HG03460 (cell line): ENCODE data around the gene RIT2.

Experiments used
- ATAC-seq: cut with Tn5 transposase; IDR thresholded peaks from one replicate; pipeline ENCODE4 v1.9.1; 2021; ENCODE audit not compliant: unreplicated experiment

The RIT2 gene

DNA sequence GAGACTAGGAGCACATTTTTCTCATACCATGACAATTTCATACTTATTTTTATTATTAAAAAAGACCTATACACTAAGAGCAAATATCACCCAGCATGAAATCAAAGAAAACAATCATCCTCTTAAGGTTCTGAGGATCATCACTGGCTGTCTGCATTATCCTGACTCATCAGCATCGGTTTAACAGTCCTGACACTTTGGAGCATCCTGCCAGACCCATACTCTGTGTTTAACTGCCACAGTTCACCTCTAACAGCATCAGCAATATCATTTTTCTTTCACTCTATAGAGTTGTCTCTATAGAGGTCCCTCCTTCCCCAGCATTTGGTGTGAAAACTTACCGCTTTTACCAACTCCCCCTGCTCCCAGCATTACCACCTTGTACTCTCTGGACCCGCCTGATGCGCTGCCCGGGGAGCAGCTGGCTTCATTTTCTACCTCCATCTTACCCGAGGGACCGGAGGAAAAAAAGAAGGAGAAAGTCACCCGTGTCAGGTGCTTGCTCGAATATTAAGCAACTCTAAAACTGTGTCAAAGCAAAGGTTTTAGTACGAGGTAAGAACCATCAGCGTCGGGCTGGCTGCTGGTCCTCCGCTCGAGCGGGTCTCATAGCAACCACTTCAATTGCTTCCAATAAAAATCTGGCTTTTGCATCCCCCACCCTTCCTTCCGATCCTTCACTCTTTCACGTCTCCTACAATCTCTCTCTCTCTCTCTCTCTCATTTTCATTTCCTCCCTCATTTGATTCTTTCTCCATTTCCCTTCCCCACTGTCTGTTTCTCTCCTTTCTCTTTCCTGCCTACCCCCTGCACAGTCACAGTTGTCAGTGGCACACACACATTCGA is at the start of gene RIT2:
Gene RIT2, minus strand, starts transcription at position 610 of the 846 bp plus-strand sequence.
- no peak for ATAC-seq

DNA sequence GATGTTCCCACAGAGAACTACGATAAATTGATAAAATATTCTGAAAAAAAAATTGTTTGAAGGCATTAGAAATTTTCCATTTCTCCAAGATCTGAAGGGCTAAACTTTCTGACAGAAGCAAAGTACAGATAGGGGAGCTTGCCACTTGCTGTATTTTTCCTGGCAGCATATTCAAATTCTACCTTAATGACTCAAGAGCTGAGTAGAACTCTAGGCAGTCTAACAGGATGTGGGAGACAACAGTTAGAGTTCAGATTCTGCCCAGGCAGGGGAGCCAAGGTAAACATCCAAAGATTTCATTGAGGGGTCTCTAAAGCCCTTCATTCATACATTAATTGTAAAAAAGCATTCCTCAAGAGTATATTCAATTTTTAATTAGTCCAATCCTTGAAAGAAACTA is 46.0 kb upstream of the RIT2 start:
- ATAC-seq = no peak

DNA sequence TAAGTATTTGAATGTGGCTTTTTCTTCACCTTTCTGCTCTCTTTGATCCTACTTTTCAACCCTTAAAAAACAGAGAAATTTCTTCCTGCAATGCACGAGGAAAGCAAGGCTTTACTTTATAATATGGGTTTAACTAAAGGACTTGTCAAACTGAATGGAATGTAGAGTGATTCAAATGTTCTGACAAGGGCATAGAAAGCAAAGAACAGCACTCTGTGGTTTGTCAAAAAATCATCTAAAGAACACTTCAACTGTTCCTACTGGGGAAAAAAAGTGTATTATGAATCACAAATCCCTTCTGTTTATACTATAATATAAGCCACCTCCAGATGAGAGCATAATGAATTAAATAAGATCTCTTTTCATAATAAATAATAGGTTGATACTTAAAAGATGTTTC is 45.0 kb upstream of the RIT2 start:
- no peak for ATAC-seq

DNA sequence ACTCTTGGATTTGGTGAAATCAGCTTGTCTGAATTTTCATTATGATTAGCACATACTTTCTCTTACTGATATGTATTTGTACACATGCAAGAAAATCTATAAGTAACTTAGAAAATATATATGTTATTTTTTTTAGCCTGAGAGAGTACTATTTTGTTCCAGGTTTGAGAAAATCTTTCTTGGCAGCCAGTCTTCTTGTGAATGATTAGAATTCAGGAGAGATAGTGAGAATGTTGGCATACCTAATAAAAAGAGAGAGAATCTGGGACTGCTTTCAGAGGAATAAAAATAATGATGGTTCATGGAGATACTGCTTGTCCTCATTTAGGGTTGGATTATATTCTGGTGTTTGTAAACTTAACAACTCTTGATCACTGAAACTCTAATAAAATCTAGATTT is 44.4 kb upstream of the RIT2 start:
- no peak for ATAC-seq

DNA sequence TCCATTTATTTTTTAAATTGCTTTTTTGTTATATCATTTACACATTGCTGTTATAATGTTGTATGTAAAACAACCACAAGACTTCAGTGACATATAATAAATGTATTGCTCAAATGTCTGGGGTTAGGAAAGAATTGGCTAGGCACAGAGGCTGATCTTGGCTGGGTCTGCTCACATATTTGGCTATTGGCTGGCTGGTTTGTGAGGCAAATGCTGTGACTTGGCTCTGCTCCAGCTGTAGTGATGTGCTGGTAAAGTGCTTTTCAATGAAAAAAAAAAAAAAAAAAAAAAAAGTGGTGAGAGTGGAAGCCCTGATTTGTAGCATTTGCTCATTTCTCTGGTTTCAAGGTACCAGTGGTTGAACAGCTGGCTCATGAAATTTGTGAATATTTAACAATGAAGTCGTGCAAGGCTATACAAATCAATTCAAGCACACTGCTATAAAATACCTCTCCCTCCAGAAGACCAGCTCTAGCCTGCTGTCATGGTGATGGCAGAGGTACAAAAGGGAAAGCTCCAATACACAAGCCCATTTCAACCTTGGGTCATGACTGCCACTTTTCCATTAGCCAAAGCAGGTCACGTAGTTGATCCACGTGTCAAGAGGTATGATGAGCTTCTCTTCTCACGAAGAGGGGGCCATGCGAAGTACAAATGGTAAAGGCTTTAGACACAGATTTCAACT is 43.7 kb upstream of the RIT2 start:
- ATAC-seq = no peak

DNA sequence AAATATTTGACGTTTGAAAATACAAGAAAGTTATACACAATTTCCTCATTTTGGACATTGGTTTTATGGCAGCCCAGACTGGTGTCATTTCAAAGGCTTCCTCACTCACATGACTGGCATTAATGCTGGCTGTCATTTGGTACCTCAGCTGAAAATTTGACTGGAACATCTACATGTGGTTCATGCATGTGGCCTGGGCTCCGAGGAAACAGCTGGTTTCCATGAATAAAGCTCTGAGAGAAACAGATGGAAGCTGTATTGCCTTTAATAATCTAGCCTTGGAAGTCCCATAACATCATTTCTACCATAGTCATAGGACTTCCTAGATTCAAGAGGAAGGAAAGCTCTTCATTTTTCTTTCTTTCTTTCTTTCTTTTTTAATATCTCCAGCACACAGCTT is 42.9 kb upstream of the RIT2 start:
- no peak for ATAC-seq

DNA sequence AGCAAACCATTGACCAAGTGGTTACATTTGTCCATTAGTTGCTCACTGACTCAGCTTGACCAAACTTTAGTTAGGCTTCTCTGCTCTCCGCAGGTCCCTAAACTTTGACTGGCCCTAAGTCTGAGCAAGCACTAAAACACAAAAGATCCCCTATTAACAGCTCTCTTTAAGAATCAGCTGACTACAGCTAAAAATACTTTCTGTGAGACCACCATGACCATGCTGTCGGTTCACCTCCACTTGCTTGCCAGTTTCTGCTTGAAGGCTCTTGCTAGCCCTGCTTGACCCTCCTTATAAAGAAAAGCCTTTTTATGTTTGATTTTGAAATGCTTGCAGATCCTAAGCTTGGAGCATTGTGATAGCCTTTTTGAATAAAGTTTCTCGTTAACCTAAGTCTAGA is 40.4 kb upstream of the RIT2 start:
- no peak for ATAC-seq

DNA sequence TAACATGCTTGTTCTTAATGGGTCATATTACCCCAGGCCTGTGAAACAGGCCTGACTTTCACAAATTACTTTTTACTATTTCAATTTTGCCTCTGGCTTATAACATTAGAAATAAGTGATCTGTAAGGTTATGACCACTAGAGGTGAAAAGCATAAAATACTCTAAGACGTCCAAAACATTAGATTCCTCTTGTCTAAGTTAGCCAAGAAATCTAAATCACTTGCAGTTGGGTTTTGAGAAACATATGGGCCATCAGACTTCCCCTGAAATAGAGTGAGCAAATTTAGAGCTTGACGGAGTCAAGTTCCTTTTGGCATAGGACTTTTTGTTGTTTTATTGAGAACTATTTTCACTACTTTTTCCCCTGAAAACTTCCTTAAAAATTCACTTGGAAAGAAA is 32.7 kb upstream of the RIT2 start:
- ATAC-seq = no peak

DNA sequence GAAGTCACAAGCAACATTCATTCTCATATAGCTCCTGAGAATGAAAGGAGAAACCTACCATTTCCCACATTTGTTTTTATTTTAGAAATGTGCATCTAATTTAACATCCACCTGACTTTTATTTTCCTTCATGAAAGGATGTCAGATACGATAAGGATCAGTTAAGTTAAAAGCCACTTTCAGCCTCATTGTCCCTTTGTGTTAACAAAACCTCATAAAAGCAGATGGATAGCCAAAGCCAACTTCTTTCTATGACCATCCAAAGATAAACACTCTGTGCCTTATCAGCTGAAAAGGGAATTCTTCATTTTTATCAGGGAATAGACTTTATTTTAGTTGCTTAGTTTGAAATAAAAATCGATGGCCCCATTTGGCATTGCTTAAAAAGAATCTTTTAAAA is 25.7 kb upstream of the RIT2 start:
- ATAC-seq = no peak

DNA sequence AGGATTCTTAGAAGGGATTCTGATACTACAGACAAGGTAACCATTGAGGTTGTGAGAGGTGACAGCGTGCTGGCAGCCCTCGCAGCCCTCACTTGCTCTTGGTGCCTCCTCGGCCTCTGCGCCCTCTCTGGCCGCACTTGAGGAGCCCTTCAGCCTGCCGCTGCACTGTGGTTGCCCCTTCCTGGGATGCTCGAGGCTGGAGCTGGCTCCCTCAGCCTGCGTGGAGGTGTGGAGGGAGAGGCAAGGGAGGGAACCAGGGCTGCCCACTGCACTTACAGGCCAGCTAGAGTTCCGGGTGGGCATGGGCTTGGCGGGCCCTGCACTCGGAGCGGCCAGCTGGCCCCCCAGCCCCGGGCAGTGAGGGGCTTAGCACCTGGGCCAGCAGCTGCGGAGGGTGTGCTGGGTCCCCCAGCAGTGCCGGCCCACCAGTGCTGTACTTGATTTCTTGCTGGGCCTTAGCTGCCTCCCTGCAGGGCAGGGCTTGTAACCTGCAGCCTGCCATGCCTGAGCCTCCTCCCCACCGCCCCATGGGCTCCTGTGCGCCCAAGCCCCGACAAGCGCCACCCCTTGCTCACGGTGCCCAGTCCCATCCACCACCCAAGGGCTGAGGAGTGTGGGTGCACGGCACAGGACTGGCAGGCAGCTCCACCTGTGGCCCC is 23.9 kb upstream of the RIT2 start:
- ATAC-seq = no peak

DNA sequence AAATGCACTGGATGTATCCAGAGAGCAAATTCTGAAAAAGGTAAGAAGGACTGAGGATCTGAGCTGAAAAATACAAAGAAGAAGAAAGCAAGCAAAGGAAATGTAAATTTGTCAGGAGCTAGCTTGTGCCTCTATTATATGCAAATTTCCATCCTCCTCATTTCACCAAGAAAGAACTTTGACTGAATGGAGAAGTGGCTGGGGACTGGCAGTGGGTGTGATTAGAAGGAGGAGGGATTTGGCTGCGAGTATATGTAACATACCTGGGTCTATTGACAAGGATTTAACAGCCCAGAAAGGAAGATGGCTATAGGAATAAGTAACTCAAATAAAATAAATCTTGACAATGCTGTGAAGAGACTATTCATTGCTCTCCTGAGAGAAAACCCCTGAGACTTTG is 19.4 kb upstream of the RIT2 start:
- ATAC-seq = no peak

DNA sequence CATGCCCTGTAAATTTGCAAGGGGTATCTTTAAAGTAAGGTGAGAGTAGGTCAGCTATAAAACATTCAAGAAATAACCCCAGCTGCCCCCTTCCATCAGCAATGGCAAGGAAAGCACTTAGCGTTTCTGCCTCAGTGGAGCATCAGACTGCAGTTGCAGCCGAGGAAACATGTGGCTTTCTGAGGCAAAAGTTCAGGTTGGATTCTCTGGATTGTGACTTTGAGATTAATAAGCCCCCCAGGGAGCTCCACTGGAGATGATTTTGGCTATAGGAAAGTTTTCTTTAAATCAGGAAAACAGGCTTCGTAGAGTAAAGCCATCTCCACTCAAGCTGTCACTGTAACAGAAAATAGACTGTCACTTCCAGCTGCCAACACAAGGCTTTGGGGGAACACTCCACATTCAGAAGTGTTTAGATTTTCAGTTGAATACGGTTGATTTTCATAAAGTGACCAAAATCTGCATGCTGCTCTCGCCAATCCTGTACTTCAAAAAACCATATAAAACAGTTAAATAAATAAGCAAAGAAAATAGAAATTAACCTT is 15.3 kb upstream of the RIT2 start:
- no peak for ATAC-seq

DNA sequence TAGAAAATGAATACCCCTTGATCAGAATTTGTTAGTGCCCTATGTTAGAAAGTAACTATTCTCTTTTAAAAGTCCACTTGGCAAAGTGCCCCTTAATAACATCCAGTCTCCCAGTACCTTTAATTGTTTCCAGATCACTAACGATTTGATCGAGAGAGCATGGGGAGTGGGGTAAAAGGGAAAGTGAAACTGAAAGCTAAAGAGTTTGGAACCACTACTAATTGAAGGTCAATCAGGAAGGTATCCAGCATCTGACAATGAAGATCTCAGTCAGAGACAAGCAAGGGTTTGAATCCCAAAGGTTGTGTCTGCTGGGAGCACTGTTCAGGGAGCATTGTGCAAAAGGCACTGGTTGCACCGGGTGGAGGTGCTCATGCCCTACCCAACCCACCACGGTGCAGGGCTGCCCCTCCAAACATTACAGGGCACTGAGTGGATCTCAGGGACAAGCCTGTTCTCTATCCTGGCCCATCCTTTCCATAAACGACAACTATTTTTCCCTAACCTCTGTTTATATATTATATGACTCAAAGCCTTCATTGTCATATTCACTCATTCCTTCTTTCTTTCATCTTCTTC is 14.6 kb upstream of the RIT2 start:
- ATAC-seq = no peak

DNA sequence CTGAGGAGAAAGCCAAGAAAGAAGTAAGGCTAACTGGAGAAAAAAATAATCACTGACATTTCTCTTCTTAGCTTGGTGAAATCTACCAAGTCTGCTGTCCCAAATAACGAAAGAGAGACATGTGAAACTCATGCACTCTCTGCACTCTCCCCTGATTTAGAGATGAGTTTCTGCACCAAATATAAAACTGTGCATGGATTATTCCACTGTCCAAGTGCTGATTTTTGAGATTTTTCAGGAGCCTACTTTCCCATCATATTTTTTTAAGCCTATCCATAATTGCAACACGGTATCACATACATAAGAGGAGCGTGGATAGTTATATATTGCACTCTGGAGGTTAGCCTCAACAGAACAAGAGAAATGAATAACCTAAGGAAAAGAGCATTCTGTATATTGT is 10.0 kb upstream of the RIT2 start:
- ATAC-seq = no peak

DNA sequence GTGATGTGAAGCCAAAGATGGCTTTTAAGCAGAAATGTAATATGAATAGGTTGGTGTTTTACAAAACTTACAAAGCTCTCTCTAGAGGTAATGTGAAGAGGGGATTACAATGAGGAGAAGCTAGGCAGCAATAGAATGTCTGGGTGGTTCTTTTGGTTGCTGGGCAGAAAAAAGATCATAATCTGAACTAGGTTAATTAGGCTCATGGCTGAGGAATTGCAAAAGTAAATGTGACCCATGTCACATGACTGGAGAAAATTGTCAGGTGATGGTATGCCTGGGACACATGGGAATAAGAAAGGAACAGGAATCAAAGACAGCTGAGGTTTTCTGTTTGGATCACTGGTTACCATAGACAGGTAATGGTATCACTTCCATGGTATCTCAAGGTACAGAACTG is 7.5 kb upstream of the RIT2 start:
- no peak for ATAC-seq

DNA sequence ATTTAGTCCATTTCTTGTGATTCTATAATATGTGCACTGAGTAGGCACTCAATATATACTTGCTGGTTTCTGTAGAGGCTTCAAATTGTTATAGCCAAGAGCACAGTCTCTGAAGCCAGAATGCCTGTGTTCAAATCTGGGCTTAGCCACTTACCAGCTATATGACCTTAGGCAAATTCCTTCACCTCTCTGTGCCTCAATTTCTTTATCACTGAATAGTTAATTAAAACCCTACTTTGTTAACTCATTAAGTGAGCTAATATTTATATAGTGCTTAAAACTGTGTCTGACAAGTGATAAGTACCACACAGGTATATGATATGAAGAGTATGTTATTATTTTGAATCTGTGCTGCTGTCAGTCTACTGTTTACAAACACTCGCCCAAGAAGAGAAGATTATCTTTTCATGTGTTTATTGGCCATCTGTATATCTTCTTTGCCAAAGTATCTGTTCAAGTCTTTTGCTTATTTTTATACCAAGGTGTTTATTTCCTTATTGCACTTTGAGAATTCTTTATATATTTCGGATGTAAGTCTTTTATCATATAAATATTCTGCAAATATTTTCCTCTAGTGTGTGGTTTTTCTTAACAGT is 1.3 kb upstream of the RIT2 start:
- no peak for ATAC-seq

DNA sequence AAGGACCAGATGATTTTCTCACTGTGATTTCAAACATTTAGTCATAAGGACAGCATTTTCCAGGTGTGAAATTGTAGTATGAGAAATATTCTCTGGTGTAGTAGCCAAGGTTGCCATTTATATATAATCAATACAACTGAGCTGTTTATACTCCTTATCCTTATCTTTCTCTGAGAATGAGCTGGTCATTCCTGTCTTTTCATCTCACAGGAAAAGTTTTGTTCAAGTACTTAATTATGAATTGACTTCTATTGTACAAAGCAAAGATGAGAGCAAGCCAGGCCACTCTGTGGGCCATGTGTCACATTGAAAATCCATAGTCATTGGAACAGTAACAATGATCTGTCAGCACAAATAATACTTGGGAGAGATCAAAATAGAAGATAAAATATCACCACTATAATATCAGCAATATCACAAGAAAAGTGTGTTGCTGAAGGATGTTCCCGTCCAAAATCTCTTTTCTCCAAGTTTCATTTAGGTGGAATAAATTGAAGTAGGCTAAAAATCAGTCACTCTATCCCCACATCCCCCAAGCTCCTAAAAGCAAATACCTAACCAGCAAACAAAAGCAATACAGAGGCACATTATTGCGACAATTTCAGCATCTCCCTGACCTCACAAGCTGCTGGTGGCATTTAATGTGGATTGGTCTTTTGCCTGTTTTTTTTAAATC is 2.1 kb downstream of the RIT2 start:
- ATAC-seq = no peak

DNA sequence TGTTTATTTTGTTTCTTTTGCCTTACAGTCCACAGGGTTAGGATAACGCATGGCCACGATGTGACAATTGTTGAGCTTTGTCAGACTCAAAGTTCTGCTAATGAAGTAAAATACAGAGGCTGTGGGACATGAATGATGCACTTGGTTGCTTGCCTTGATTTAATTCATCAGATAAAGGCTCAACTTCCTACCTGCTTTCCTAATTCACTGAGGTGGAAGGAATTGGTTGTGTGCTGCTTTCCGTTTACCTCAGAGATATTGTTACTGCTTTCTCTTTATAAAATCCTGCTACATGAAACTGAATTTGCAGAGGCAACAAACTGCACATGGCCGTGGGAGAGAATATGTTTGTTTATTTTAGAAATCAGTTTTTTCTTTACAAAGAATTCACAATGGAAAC is 6.6 kb downstream of the RIT2 start:
- no peak for ATAC-seq

DNA sequence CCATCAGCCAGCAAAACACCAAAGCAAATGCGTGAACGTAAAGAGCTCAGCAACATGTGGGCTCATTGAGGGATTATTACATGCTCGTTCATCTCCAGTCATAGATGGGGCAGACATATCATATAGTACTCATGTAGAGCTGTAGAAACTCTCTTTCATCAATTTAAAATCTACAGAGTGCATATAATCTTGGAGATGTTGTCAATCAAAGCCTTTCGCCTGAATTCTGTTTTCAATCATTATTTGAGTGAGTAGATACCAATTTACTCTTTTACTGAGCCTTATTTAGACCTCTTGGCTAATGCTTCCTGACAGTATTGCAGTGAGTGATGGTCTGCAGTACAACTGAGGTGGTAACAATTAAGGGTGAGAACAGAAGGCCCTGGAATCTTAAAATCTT is 7.0 kb downstream of the RIT2 start:
- ATAC-seq = no peak

DNA sequence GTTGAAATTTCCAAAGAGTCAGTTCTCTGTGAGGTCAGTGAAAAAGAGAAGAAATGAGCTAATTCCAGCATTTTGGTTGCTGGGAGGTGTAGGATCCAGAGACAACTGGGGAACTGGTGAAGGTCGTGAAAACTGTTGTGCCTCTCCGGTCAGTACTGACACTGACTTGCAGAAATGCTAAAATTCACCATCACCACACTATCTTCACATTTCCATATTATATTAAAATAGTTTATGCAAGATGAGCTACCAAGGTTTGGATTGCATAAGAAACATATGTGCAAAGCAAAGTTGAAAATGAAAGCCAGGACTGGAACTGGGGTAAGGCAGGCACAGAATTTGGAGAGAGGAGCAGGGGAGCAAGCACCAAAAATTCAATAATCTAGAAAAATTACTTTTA is 21.8 kb downstream of the RIT2 start:
- no peak for ATAC-seq

DNA sequence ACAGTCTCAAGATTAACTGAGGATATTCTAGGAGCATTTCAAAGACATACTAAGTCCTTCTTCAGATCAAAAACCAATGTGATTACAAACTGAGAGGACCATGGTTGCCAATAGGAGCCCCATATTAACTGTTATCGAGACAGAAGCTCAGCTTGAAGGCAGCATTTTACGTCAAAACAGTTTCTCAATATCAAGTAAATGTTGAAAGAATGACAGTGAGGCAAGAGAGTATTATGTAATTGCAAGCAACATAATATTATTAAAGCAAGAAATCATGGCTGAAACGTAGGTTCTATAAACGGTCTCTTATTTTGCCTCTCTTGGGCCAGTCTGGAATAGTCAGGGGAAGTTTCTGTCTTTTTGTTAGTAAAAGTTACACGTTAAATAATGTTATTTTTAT is 22.9 kb downstream of the RIT2 start:
- no peak for ATAC-seq
